Measurements from ENCODE around the gene FHAD1. TPM values are rescaled to one million over a fixed set of nuclear protein-coding genes. Genes with fewer than 3 reads are reported as not detected.

The FHAD1 gene
- total and polyA plus RNA-seq, 9 of the 15 experiments (the other 6 are each of a cell fraction or from before 2014, with no cell fraction given): 0.32 to 2.1 (median 1.5) TPM; not detected in 1

GRCh38 chr1:15417059-15417934 is 170.3 kb downstream of the FHAD1 start (continued):
- TF ChIP-seq USF1 (CRISPR knock-in tag; IDR thresholded peaks at IDR 0.05) (no peak), ZNF583 (CRISPR knock-in tag; IDR thresholded peaks at IDR 0.05) (no peak), ZNF217 (CRISPR knock-in tag; IDR thresholded peaks at IDR 0.05) (no peak), ZFP36 (IDR thresholded peaks at IDR 0.05; ENCODE audit: low read depth, low read length, partially characterized antibody) (peak; percentile 2), VEZF1 (CRISPR knock-in tag; IDR thresholded peaks at IDR 0.05) (peak; percentile 93), CBX2 (IDR thresholded peaks at IDR 0.05; ENCODE audit: insufficient read depth, low read length, poor library complexity, severe bottlenecking) (no peak), ERF (CRISPR knock-in tag; IDR thresholded peaks at IDR 0.05) (0 out of 2 replicates have a peak, but pooled peaks have one; percentile 81), FOXO4 (CRISPR knock-in tag; IDR thresholded peaks at IDR 0.05) (no peak), ZC3H4 (CRISPR knock-in tag; IDR thresholded peaks at IDR 0.05; ENCODE audit: borderline replicate concordance) (no peak), FOSL1 (tag; conservative IDR thresholded peaks at IDR 0.05) (peak; percentile 93), ZBTB26 (CRISPR knock-in tag; IDR thresholded peaks at IDR 0.05) (peak; percentile 19; the same call in 1 of the 2 replicates), GATA2 (CRISPR knock-in tag; IDR thresholded peaks at IDR 0.05) (peak; percentile 88), DMBX1 (CRISPR knock-in tag; IDR thresholded peaks at IDR 0.05; ENCODE audit: borderline replicate concordance) (no peak), FOXA1 (IDR thresholded peaks at IDR 0.05; ENCODE audit: borderline replicate concordance) (no peak), CEBPB (tag; IDR thresholded peaks at IDR 0.05) (no peak), NFE2L1 (tag; IDR thresholded peaks at IDR 0.05; ENCODE audit: borderline replicate concordance, low read depth) (no peak), TARDBP (IDR thresholded peaks at IDR 0.05) (no peak), HOXB6 (CRISPR knock-in tag; IDR thresholded peaks at IDR 0.05; ENCODE audit: borderline replicate concordance) (no peak), SETDB1 (IDR thresholded peaks at IDR 0.05; ENCODE audit: low read length) (no peak), KLF10 (CRISPR knock-in tag; IDR thresholded peaks at IDR 0.05) (no peak), HDAC1 (IDR thresholded peaks at IDR 0.05) (peak in 1 of 2 experiments; percentile 70; a peak in 2 of 4 replicates), ZNF354B (CRISPR knock-in tag; IDR thresholded peaks at IDR 0.05) (no peak), NCOA6 (IDR thresholded peaks at IDR 0.05) (no peak), MTA3 (IDR thresholded peaks at IDR 0.05; ENCODE audit: borderline replicate concordance) (peak; percentile 45; the same call in 1 of the 2 replicates), GABPA (tag; conservative IDR thresholded peaks at IDR 0.05; ENCODE audit: low read depth) (peak; percentile 75)

Data from K562 (cell line).